ENCODE results near the gene SORCS1.

Gene SORCS1

DNA sequence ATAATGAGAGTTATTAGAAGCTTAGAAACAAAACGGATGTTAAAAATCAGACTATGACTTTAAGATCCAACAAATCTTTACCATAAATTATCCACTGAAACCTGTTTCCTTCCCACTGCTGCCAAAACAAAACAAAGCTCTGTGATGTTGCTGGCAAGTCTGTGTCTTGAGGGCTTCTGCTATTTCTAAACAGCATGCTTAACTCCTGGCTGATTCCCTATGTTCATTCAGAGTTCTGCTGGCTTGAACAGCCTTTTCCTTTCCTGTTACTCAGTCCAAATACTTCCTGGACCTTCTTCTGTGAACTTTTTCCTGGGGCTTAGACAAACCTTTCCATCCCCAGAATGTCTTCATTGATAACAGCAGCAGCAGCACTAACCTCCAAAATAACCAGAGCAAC, 448.1 kb downstream of the SORCS1 start:
- no peak for DNase-seq

DNA sequence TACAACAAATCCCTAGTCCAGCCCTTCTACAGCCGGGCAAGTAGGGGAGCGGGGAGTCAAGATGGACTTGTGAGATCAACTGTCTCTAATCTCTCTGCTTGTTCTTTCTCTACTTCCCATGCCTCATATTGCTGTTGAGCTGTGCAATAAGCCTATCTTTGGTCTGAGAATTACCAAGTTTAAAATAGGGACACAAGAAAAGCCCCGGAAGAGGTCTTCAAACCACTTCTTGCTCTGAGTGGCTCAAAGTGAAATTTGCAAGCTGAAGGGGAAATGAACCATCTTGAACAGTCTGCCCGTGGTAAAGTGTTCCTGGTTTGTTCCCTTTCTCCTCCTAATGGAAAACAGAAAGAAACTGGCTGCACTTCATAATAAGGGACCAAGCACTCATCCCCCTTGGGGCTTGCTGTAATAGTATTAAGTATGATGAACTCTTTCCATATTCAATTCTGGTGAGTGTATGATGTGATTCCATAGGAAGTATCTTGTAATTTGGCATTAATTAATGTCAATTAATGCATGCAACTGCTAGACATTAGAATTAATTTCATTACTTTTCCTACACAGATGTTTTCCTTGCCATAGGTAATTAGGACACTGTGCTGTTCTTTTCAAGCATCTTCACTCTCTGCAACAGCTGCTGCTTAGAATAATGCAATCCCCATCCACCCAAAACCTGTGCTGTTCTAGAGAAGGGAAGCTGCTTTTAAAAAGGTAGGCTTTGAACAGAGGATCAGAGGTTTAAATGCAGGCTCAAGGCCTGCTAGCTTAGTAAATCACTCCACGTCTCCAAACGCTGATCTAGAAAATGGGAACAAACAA, 449.6 kb downstream of the SORCS1 start:
- DNase-seq: no peak

DNA sequence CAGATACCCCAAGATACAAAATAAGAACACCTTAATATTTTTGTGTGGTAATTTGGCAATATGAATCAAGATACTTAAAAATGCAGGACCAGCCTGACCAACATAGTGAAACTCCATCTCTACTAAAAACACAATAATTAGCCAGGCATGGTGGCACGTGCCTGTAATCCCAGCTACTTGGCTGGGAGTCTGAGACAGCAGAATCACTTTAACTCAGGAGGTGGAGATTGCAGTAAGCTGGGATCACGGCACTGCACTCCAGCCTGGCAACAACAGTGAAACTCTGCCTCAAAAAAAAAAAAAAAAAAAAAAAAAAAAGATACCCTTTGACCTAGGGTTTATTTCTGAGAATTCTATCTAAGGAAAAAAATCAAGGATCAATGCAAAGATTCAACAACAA, 450.7 kb downstream of the SORCS1 start:
- no peak for DNase-seq

DNA sequence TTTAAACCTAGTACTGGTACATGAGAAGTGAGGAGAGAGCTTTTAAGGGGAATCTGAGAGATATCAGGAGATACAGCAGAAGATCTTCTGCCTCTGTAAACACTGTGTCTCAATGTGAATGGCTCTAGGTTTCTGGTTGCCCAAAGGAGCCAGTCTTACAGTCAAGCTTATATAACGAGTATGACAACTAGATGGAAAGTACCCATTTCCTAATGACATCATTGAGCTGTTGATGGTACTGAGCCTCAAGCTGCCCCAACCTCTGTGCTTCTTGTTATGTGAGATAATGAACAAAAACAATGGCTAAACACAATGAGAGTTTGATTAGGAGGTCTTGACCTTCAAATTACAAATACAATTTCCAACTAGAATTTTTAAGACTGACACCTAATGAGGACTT, 451.5 kb downstream of the SORCS1 start:
- DNase-seq: no peak

DNA sequence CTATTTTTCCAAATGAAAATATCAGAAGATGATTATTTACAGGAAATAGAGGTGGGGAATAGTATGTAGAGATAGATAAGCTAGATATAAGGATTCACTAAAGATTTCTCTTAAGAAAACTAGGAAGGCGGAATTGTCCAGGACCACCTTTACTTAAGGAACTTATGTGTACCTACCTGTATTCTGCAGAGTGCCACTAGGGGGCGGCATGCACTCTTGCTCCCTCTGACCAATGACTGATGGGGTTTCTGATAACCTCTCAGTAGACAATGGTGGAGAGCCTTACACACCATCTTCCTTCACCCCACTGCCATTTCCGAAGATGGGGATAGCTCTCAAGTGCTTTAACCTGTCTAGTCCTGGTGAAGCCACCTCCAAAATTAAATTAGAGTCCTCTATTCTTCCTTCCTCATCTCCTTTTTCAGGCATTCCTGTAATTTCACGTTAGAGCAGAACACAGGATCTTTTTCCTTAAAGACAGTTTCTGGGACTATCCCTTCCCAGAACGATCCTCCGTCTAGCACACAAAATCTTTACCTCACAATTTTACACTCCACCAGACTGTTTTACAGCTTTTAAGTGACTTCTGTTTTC, 453.1 kb downstream of the SORCS1 start:
- no peak for DNase-seq

DNA sequence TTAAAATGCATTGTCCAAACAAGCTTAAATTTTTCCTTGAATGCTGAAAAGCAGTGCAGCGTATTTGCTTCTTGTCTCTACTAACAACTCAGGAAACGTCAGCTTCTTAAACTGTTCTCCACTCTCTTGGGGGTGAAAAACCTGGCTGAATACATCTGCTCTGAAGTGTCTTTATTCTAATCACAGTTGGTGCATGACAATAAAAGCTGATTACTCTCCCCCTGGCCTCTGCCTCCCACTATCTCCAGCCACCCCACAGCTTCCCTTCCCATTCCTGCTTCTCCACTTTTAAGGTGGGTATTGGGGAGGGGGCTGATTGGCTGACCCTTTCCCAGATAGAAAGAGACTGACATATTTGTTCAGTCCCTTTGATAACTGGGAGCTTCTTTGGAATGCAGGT, 456.0 kb downstream of the SORCS1 start:
- DNase-seq: no peak

DNA sequence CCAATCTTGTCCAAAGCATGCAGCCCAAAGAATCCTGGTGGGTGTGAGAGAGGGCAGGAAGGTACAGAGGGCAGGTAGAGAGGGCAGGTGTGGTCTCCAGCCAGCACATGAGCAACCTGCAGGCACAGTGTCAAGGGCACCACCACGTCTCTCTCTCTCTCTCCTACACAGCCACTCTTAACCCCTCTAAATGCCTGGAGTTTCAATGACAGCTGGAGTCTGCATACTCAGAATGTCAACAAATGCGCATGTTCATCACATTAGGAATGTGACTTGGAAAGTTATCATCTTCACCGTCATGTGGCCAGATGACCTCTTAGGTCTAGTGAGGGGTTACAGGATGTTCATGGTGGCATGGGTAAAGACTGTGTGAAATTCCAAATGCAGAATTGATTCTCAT, 456.8 kb downstream of the SORCS1 start:
- DNase-seq: no peak

DNA sequence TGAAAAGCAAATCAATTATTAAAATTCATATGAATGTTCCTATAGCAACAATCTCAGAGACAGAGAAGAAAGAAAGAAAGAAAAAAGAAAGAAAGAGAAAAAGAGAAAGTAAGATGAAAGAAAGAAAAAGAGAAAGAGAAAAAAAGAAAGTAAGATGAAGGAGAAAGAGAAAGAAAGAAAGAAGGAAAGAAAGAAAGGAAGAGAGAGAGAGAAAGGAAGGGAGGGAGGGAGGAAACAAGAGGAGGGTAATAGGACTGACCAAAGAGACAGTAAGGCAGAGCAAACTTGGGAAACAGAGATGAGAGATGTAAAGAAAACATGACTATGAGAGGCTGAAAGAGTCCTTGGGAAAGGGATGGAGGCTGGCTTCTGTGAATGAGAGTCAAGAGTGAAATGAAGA, 458.4 kb downstream of the SORCS1 start:
- no peak for DNase-seq

DNA sequence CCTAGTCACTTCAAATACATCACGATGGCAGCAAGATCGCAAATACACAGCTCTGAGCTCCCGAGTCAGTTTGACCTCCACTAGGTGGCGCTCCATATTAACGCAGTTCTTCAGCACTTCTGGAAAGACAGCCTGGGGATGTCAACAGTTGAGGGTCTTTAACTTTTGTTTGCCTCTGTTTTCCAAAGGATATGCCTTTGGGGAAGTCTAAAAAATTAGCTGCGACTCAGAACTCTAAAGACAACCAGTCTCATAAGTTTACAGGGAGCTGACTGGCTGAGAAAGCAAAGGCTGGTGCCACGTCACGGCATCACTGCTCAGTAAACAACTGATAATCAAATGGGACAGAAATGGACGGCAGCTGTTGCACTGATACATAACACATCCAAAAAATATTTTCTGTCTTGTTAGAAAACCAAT, 458.8 kb downstream of the SORCS1 start:
- DNase-seq: no peak

DNA sequence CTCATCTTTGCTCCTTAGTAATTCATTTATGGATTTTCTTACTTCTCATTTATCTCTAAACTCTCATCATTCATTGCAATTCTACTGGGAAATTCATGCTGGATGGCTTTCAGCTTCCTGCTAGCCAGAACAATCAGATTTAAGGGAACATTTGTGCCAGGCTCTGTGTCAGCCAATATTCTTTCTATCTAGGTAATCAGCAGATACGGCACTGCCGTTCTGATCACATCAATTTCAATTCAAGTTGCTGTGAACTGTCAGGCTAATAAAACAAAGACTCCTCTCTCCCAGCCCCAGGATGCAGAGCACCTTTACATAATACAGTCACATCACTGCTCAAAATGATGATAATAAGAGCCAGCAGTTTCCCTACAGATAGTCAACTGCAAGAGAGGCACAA, 468.3 kb downstream of the SORCS1 start:
- DNase-seq: no peak

DNA sequence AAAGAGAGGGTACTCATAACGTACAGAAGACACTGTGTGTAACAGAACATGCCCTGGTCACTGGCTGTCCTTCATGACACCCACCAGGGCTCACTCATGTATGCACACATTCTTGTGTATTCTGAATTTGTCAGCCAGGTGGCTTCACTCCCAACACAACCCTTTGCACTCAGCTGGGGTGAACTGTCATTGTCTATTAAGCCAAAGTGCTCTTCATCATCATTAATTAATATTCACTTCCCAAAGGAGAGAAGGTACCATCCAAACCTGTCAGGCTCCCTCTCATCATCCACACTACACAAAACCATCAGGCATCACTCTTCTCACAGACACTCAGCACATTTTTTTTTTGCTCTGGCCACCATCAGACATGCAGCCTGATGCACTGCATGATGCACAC, 469.8 kb downstream of the SORCS1 start:
- no peak for DNase-seq

DNA sequence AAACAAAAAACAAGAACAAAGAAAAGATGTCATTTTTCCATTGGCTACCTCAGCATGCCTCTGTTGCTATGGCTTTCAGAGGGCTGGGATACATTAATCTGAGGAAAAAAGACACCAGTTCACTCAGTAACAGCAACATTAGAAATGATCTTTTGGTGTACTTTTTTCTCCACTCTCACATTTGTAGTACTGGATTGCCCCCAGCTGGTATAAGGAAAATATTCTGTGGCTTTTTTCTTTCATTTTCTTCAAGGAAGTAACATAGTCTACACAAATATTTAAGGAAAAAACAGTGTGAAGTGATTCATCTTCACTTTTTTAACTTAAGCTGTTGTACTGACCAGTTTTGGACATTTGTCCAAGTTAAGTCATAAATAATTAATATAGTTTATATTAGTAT, 482.3 kb downstream of the SORCS1 start:
- no peak for DNase-seq

DNA sequence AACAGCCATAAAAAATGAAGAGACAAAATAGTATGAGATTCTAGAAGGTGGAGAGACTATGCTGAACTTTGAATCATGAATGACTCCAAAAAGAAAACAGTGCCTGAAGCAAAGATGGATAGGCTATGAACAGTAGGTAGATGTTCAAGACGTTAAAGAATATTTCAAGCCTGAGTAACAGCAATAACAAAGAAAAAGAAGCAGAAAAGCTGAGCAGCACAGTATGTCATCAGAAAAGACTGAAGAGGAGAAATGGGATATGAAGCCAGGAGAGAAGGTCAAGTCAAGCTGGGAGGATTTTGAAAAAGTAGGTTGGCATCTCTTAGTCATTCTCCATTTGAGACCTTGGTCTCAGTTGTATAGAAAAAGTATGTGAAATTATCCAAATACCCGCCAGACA, 484.4 kb downstream of the SORCS1 start:
- DNase-seq: no peak

DNA sequence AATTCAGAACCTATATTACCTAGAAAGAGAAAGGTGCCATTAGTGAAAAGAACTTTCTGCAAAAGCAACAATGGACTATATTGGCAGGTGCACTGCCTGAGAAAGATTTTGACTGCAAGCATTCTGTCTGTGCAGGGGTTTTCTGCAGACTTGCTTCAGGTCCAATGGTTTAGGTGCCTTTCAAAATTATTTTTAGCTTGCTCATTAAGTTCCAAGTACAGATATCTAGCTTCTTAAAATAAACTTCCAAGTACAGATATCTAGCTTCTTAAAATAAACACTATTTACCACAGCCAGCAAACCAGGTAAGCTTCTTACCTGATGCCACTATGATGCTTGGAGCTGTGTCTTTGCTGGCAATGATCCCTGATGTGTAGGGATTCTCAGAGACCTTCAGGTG, 485.2 kb downstream of the SORCS1 start:
- DNase-seq: no peak

DNA sequence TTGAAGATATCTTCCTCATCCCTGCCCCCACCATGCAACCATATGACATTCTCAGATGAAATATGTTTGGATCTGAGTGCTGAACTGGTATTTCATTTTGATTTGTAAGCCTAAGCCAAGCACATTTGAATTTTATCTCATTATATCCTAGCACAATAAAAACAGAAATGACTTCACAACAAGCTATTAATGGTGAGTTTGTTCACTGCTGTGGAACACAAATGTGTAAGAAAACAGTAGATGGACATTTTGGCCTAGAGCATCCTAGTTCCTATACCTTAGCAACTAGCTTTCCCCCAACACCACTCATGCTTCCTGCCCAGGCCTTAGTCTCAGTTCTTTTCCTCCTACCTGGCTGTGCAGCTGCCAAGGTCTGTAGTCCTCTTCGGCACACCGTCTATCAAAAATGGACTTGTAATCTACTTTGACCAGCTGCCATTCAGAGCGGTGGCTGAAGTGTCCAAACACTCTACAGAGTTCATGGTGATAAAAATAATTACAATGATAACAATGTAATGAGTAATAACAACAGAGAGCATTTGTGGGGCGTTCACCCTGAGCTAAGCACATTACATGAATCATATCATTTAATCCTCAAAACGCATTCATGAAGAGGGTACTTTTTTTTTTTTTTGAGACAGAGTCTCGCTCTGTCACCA, 491.9 kb downstream of the SORCS1 start:
- no peak for DNase-seq

DNA sequence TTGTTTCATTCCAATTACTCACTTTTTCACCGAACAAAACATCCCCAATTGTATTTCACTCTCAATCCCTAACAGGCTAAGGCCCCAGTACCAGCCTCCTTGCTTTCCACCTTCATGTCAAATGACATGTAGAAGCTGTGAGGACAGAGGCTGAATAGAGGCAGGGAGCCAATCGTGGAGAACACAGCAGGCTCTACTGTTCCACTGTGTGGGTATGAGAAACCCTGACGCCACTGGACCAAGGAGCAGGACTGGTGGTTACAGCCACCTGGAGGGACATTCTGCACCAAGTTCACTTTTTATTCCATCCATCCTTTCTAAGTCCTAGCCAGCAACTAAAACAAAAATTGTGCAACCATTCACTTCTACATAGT, 502.8 kb downstream of the SORCS1 start:
- no peak for DNase-seq

DNA sequence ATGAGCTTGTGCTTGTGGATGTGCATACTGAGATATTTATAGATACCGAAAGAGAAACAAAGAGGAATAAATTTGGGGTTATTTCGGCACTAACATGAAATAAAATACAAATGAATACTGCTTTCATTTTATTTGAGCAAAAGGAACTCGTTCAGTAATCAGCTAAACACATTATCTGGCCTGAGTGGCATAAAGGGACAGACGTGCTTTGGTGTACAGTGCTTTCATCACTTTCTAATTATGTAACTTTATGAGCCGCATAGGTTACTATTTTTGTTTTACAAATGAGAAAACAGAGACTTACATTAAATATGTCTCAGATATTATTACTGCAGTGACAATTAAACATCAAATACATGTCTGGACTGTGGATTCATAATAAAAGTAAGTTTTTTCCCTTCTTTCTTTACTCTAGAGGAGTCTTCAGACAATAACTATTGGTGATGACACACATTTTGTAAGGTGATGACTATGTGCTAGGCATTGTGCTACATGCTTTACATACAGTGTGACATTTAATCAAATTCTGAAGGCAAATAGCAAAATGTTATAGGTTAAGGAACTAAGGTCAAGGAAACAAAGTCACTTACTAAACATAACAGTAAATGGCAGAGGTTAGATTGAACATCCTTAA, 503.3 kb downstream of the SORCS1 start:
- no peak for DNase-seq

DNA sequence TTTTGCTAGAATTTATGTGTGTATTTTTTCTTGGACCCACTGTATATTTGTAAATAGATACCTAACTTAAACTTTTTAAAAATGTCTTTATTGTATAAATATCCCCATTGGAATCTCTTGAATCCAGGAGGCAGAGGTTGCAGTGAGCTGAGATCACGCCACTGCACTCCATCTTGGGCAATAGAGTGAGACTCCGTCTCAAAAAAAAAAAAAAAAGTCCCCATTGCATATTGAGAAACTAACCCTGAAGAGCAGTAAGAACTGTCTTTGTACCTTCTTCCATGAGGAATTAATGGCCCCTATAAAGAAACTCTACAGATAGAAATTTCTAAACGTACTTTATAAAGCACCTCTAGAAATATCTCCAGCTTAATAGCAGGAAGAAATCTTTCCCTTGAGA, 504.0 kb downstream of the SORCS1 start:
- DNase-seq: no peak

DNA sequence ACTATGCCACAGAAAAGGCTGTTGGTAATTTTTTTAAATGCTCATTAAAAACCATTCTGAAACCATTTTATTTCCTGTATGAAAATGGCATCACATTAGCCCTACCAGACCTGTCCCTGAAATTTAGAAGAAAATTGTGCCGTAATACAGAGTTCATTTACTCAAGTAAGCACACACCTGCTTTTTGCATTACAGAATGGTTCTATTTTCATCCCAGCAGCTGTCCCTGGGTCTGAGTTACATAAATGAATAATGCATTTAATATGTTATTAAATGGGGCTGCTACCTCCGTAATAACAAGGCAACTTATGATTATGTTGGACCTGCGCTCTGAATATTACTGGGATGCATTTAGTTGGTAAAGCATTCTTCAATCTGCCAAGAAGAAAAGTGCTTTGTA, 508.9 kb downstream of the SORCS1 start:
- DNase-seq: no peak

DNA sequence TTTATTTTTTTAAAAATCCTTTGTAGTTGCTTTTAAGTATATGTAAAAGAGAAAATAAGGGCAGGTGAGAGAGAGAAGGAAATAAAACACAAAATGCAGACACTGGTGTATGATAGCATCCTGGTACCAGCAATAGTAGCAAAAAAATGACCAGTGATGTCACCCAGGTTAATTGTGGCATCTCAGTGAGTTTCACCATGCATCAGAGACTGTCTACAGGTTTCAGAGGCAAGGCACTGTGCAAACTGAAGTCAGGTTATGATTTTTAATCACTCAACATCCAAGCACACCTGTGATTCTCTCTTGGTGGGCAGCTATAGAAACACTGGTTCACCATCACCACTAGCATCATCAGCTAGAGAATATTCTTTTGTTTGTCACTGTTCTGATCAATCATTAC, 509.3 kb downstream of the SORCS1 start:
- no peak for DNase-seq

DNA sequence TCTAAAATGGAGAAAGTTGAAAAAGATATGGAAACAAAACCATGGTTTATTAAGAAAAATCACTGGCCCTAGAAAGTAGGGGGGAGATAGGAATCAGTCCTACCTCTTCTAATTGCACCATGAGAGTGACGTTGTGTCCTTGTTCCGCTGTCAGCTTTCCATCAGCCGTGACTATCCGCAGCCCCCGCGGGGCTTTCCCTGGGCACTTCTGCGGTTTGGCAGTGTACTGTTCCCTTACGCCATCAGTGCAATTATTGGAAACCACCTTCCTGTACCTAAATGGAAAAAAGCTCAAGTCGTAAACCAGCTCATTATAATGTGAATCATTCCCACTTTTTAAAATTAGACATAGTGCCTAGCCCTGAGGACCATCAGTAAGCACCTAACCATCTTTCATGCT, 512.2 kb downstream of the SORCS1 start:
- DNase-seq: no peak

DNA sequence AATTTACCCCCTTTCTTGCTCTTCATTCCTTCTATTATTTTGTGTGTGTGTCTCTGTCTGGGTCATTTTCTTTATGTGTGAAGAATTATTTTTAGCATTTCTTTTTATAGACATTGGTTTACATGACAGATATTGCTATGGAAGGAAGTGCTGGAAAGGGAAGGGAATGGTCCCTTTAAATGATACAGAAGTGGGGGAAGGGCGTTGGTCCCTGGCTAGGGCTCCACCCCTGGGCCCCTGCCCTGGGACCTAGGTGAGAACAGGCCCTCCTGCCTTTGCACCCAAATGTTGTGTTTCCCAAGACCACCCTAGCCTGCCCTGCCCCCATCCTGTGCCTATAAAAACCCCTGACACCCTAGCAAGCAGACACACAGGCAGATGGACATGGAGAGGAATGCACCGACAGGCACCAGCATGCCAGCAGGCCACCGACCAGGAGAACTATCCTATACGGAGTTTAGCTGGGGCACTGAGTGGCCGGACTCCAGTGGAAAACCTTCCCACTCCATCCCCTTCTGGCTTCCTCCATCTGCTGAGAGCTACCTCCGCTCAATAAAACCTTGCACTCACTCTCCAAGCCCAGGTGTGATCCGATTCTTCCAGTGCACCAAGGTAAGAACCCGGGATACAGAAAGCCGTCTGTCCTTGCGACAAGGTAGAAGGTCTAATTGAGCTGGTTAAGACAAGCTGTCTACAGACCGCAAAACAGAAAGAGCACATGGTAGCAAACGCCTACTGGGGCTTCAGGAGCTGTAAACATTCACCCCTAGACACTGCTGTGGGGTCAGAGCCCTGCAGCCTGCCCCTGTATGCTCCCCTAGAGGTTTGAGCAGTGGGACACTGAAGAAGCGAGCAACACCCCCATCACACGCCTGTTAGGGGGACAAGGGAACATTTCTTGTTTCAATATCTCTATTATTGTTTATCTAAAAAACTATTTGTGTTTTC, 515.7 kb downstream of the SORCS1 start:
- DNase-seq: no peak

DNA sequence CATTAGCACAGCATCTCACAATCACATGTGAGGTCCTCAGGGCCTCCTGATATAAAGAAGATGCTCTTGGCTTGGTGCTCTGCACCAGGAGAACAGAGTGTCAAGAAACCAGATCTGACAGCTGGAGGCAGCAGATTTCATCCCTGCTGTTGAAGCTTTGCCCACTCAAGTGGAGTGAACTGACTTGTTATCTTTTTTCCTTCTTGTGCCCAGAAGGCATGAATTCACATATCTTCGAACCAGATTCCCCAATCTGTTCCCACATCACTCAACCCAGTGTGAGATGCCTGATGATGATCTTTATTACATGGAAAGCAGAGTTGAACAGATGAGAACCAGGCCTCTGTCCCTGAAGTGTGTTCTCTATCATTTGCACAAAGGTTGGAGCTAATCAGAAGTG, 521.0 kb downstream of the SORCS1 start:
- no peak for DNase-seq
